Vagina (tissue), 2 donors: Measurements from ENCODE around the gene CDCA8. TPM values are rescaled to one million over a fixed set of nuclear protein-coding genes. Genes with fewer than 3 reads are reported as not detected.
"Not testable (repeated sequence)": the region's sequence is repeated elsewhere in the genome, so short reads cannot be mapped to it uniquely, and the experiment has no call there.

Experiments
- DNase-seq, 2 donors: peaks; one replicate each; pipeline ENCODE4 v3.0.0-alpha.2; 2017; ENCODE audit errors: extremely low spot score in 2 of 2
- H3K27ac ChIP-seq: fragments of 200-600 bp; sonication (generic); one replicate; pipeline ENCODE4 v1.5.1; 2019
- H3K27me3 ChIP-seq: fragments of 200-600 bp; sonication (generic); one replicate; pipeline ENCODE4 v1.5.1; 2019
- H3K36me3 ChIP-seq, 2 donors: fragments of 200-600 bp; sonication (generic); one replicate each; pipeline ENCODE4 v1.5.1; 2017 to 2019
- H3K4me1 ChIP-seq: fragments of 200-600 bp; sonication (generic); one replicate; pipeline ENCODE4 v1.5.1; 2019
- H3K4me3 ChIP-seq, 2 donors: fragments of 200-600 bp; sonication (generic); 1 replicate in 1 of 2; 2 replicates in 1 of 2; pipeline ENCODE4 v1.5.1; 2016 to 2019
- H3K9me3 ChIP-seq: fragments of 200-600 bp; sonication (generic); one replicate; pipeline ENCODE4 v1.5.1; 2019
- CTCF ChIP-seq, 3 experiments: fragments of 450-650 bp in 2 of 3; fragments of 200-600 bp in 1 of 3; sonication (generic) in 1 of 3; IDR thresholded peaks; one replicate each; pipeline ENCODE4 v1.5.1; 2017 to 2019; ENCODE audit warnings: antibody characterized with exemption in 3 of 3, mild to moderate bottlenecking in 2 of 3, moderate library complexity in 2 of 3
- POLR2A ChIP-seq, 2 donors: fragments of 450-650 bp; IDR thresholded peaks; one replicate each; pipeline ENCODE4 v1.6.1; 2017; ENCODE audit warnings: antibody characterized with exemption in 2 of 2, mild to moderate bottlenecking in 2 of 2, moderate library complexity in 2 of 2
- POLR2AphosphoS5 ChIP-seq, 2 donors: sonication (generic); formaldehyde crosslinking; IDR thresholded peaks; one replicate each; pipeline ENCODE4 v1.9.0; 2017; ENCODE audit warnings: antibody characterized with exemption in 2 of 2, mild to moderate bottlenecking in 2 of 2, low read depth in 1 of 2; ENCODE audit not compliant: insufficient read depth in 1 of 2
- intact Hi-C: fragments of 100-400 bp; cut with DNase I; formaldehyde crosslinking; loops from one replicate; pipeline ENCODE4 v1.15.1; 2023
- total RNA-seq: library from RNA; depleted of rRNA; stranded (reverse); fragments of >200 nt; gene quantifications from one replicate; pipeline ENCODE4 v1.2.3, GENCODE V29; 2016

CDCA8 gene
- total RNA-seq, 1 donor from 2014 or later = 2.2 TPM

DNA sequence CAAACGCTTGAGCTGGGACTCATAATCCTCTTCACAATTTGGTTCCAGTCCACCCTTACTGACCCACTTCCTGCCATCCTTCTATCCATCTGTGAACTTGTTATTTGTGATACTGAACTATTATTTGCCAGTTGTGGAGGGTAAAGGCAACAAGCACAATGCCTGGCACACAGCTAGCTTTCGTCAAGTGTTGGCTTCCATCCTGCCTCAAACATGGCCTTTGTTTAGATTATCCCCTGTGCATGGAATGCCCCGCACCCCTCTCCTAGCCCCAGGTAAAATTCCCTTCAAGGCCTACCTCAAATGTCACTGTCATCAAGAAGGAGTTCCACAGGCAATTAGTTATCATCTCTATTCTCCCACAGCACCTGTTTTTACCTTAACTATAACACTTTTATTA is 11.4 kb upstream of the CDCA8 start:
- DNase-seq = no peak
- Histone ChIP-seq H3K4me3 (no peak overlapping the region), H3K27ac (no peak overlapping the region), H3K4me1 (peaks cover 12% of the 10 kb centered on the region), H3K36me3 (peaks cover 0 to 18% of the 10 kb centered on the region in 2 donors), H3K9me3 (no peaks in the 10 kb centered on the region), H3K27me3 (no peaks in the 10 kb centered on the region)
- TF ChIP-seq CTCF (IDR thresholded peaks at IDR 0.05) (no peak), POLR2AphosphoS5 (IDR thresholded peaks at IDR 0.05; ENCODE audit: insufficient read depth in 1 of 2, low read depth in 1 of 2) (no peak), POLR2A (IDR thresholded peaks at IDR 0.05) (no peak)
- intact Hi-C loops = loop anchor here (5.0 to 10.0 kb wide), 3 partner anchors 84 to 226 kb away; partner anchors contain the start of gene GNL2

DNA sequence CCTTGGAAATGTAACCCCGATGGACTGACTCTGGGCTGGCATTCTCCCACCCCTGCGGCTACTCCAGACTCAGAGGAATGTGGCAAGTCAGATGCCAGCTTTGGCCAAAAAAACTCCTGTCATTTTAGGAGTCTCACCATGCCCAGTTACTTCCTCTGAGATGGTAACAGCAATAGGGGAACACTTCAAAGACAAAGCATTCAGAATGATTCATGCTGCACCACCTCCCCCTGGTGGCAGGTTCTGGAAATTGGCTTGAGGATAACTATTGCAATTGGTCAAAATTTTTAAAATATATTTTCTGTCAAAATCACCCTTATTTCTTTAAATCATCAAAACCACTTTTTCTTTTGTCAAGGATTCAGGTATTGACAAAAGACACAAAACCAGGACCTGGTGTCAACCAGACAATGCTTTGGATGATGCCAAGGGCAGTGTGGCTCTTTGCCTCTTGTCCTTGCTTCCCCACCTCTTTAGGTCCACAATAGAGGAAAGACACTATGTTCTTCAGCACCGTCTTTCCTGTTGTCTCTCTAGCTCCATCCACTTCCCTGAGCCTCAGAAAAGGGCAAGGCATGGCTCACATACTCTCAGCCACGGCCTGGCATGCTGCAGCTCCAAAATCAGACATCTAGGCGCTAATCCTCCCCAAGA is 9.9 kb upstream of the CDCA8 start:
- Histone ChIP-seq H3K4me3 (no peak overlapping the region), H3K36me3 (peaks cover 0 to 31% of the 10 kb centered on the region in 2 donors), H3K9me3 (no peaks in the 10 kb centered on the region), H3K4me1 (peaks cover 2% of the 10 kb centered on the region), H3K27ac (no peak overlapping the region), H3K27me3 (no peaks in the 10 kb centered on the region)
- DNase-seq = no peak
- intact Hi-C loops = loop anchor here (5.0 to 10.0 kb wide), 3 partner anchors 85 to 228 kb away; partner anchors contain the start of gene GNL2
- peak; percentile 68 to 89 (median 70) for TF ChIP-seq CTCF (IDR thresholded peaks at IDR 0.05)
- TF ChIP-seq POLR2AphosphoS5 (IDR thresholded peaks at IDR 0.05; ENCODE audit: insufficient read depth in 1 of 2, low read depth in 1 of 2) = peak in 1 of 2 donors; percentile 57
- TF ChIP-seq POLR2A (IDR thresholded peaks at IDR 0.05) = no peak

DNA sequence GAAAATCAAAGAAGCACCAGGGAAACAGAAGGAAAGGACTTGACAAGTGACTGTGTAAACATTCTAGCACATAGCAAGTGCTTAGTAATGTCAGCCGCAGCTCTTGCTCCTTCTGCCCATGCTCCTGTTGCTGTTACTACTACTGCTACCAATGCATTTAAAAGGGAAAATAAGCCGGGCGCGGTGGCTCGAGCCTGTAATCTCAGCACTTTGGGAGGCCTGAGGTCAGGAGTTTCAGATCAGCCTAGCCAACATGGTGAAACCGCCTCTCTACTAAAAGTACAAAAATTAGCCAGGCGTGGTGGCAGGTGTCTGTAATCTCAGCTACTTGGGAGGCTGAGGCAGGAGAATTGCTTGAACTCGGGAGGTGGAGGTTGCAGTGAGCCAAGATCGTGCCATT is 8.1 kb upstream of the CDCA8 start:
- H3K4me3 ChIP-seq, DNase-seq, H3K9me3 ChIP-seq, H3K27me3 ChIP-seq, H3K4me1 ChIP-seq, H3K27ac ChIP-seq: not testable (repeated sequence)
- peaks cover 0 to 35% of the 10 kb centered on the region in 2 donors for H3K36me3 ChIP-seq
- intact Hi-C loops = loop anchor here (5.0 to 10.0 kb wide), 3 partner anchors 87 to 229 kb away; partner anchors contain the start of gene GNL2

- TF ChIP-seq CTCF (IDR thresholded peaks at IDR 0.05) (no peak), POLR2AphosphoS5 (IDR thresholded peaks at IDR 0.05; ENCODE audit: insufficient read depth in 1 of 2, low read depth in 1 of 2) (no peak), POLR2A (IDR thresholded peaks at IDR 0.05) (no peak)
- Histone ChIP-seq H3K27me3 (no peaks in the 10 kb centered on the region), H3K9me3 (no peaks in the 10 kb centered on the region), H3K36me3 (peaks cover 0 to 35% of the 10 kb centered on the region in 2 donors), H3K27ac (no peak overlapping the region), H3K4me3 (no peak overlapping the region), H3K4me1 (peaks cover 20% of the 10 kb centered on the region)
- intact Hi-C loops = loop anchor here (10.0 kb wide), 2 partner anchors 201 to 231 kb away; no protein-coding TSS in a partner anchor
- DNase-seq = no peak
These were observed 6.6 kb upstream of the CDCA8 start for GRCh38 chr1:37685722-37686121.

- Histone ChIP-seq H3K36me3 (peaks cover 0 to 33% of the 10 kb centered on the region in 2 donors), H3K4me1 (peaks cover 30% of the 10 kb centered on the region)
- H3K27me3 ChIP-seq, H3K27ac ChIP-seq, H3K4me3 ChIP-seq, DNase-seq, H3K9me3 ChIP-seq: not testable (repeated sequence)
- intact Hi-C loops = loop anchor here (10.0 kb wide), 2 partner anchors 203 to 233 kb away; no protein-coding TSS in a partner anchor
These were observed 4.6 kb upstream of the CDCA8 start for GRCh38 chr1:37687764-37688163.

DNA sequence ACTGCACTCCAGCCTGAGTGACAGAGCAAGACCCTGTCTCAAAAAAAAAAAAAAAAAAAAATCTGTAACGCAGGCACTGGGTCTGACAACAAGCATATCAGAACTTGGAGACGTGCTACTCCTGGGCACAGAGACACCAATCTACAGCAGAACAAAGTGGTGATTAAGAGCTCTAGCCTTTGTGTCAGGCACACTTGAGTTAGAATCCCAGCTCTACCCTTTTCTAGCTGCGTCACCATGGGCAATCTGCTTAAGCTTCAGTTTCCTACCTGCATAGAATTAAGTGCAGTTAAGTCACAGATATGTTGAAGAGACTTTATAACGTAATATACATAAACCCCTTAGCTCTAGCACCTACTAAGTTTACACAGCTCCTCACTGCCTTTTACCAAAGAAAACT is 3.4 kb upstream of the CDCA8 start:
- Histone ChIP-seq H3K4me3 (no peak overlapping the region), H3K4me1 (peaks cover 34% of the 10 kb centered on the region), H3K36me3 (peaks cover 0 to 25% of the 10 kb centered on the region in 2 donors), H3K27me3 (no peaks in the 10 kb centered on the region), H3K9me3 (no peaks in the 10 kb centered on the region), H3K27ac (no peak overlapping the region)
- no peak for TF ChIP-seq CTCF (IDR thresholded peaks at IDR 0.05)
- TF ChIP-seq POLR2AphosphoS5 (IDR thresholded peaks at IDR 0.05; ENCODE audit: insufficient read depth in 1 of 2, low read depth in 1 of 2) = no peak
- TF ChIP-seq POLR2A (IDR thresholded peaks at IDR 0.05) = no peak
- no peak for DNase-seq
- intact Hi-C loops = loop anchor here (10.0 kb wide), 2 partner anchors 204 to 234 kb away; no protein-coding TSS in a partner anchor
